K562 (cell line): ENCODE measurements around the gene CLEC3B. TPM values are rescaled to one million over a fixed set of nuclear protein-coding genes. Genes with fewer than 3 reads are reported as not detected.

Experiments
- COPS2 ChIP-seq: fragments of 450-650 bp; conservative IDR thresholded peaks from 2 replicates; pipeline ENCODE4 v1.6.1; 2016; ENCODE audit warnings: mild to moderate bottlenecking, moderate library complexity
- NBN ChIP-seq: fragments of 450-650 bp; IDR thresholded peaks from 2 replicates; pipeline ENCODE4 v1.6.1; 2016; ENCODE audit warnings: low read depth, mild to moderate bottlenecking
- PHF21A ChIP-seq: fragments of 450-650 bp; IDR thresholded peaks from 2 replicates; pipeline ENCODE4 v1.6.1; 2017; ENCODE audit warnings: low read depth, borderline replicate concordance
- SETDB1 ChIP-seq: IDR thresholded peaks from one replicate; pipeline ENCODE4 v1.6.1; 2012; ENCODE audit warnings: low read length, control low read depth, inconsistent platforms
- TSHZ1 ChIP-seq: fragments of 250-450 bp; sonication (Bioruptor Pico); IDR thresholded peaks from 2 replicates; pipeline ENCODE4 v1.4.0; 2020; ENCODE audit warnings: mild to moderate bottlenecking, moderate library complexity
- ZNF280A ChIP-seq: fragments of 450-650 bp; IDR thresholded peaks from 2 replicates; pipeline ENCODE4 v1.6.1; 2018; ENCODE audit warnings: mild to moderate bottlenecking, low read depth; ENCODE audit not compliant: partially characterized antibody
- ZNF444 ChIP-seq: fragments of 250-450 bp; sonication (Bioruptor Pico); IDR thresholded peaks from 2 replicates; pipeline ENCODE4 v1.4.0; 2020; ENCODE audit warnings: mild to moderate bottlenecking, moderate library complexity
- ZNF449 ChIP-seq: fragments of 250-450 bp; sonication (Bioruptor Pico); IDR thresholded peaks from 2 replicates; pipeline ENCODE4 v1.8.0; 2022; ENCODE audit warnings: moderate library complexity, mild to moderate bottlenecking, inconsistent platforms
- ZNF717 ChIP-seq: fragments of 250-450 bp; sonication (Bioruptor Pico); IDR thresholded peaks from 2 replicates; pipeline ENCODE4 v1.5.0; 2021
- polyA plus RNA-seq, 8 experiments: library from polyadenylated mRNA; depleted of rRNA in 4 of 8; stranded (reverse) in 5 of 8; unstranded in 3 of 8; fragments of >200 nt; fragmentation: Nextera tagmentation in 2 of 8; fragmentation: Illumina TruSeq in 1 of 8; extraction: Ambion mirVana in 2 of 8; extraction: Trizol in 1 of 8; gene quantifications; 2 replicates each; pipeline versions ENCODE4 v1.2.1 to v1.2.3, GENCODE V29; 2011 to 2014; ENCODE audit warnings: inconsistent platforms in 1 of 8, missing spikeins in 1 of 8
- total RNA-seq, 7 experiments: library from RNA; depleted of rRNA in 6 of 7; stranded (reverse); fragments of >200 nt in 6 of 7; fragmentation: Illumina TruSeq in 2 of 7; extraction: Trizol in 2 of 7; gene quantifications; 2 replicates each; pipeline versions ENCODE4 v1.2.1 to v1.2.3, GENCODE V29; 2011 to 2021; ENCODE audit warnings: low replicate concordance in 1 of 7
- TF ChIP-seq, protein P1 (sequence below): fragments of 450-650 bp; formaldehyde crosslinking; conservative IDR thresholded peaks from 2 replicates; pipeline ENCODE4 v1.4.0; 2022; ENCODE audit warnings: mild to moderate bottlenecking, missing genetic modification characterization
- TF ChIP-seq, protein P2 (sequence below): fragments of 250-450 bp; sonication (Bioruptor Pico); IDR thresholded peaks from 2 replicates; pipeline ENCODE4 v1.5.0; 2021; ENCODE audit warnings: mild to moderate bottlenecking, moderate library complexity
- TF ChIP-seq, protein P3 (sequence below): fragments of 450-650 bp; IDR thresholded peaks from 2 replicates; pipeline ENCODE4 v1.6.1; 2016

Gene CLEC3B
- total and polyA plus RNA-seq, 9 of the 15 experiments (the other 6 are each of a cell fraction or from before 2014, with no cell fraction given), result not detected

DNA sequence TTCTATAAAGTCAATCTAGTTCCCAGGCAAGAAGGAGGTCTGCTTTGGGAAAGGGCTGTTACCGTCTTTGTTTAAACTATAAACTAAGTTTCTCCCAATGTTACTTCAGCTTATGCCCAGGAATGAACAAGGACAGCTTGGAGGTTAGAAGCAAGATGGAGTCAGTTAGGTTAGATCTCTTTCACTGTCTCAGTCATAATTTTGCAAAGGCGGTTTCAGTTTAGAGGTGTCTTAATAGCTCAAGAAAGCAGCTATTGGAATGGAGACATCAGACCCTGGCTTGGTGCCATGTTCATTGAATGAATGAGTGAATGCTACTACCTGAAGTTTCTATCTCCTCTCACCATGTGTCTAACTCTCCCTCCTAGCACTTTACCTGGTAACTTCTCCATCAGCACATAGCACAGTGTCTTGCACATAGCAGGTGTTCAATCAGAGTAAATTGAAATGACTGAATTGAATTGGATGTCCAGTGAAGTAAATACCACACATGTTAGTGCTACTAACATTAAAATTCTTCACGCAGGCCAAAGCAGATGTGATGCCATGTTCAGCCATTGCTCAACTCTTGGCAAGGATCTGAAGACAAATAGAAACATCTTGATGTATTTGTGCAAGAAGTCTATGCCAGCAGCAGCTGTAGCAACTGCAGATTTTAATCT, 28.2 kb downstream of the CLEC3B start (continued):
- TF ChIP-seq, protein P1, sequence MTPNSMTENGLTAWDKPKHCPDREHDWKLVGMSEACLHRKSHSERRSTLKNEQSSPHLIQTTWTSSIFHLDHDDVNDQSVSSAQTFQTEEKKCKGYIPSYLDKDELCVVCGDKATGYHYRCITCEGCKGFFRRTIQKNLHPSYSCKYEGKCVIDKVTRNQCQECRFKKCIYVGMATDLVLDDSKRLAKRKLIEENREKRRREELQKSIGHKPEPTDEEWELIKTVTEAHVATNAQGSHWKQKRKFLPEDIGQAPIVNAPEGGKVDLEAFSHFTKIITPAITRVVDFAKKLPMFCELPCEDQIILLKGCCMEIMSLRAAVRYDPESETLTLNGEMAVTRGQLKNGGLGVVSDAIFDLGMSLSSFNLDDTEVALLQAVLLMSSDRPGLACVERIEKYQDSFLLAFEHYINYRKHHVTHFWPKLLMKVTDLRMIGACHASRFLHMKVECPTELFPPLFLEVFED (CRISPR knock-in tag), result peak; percentile 97
- TF ChIP-seq ZNF449 (peak; percentile 95), ZNF444 (CRISPR knock-in tag) (peak; percentile 75; the same call in 1 of the 2 replicates), PHF21A (no peak), ZNF280A (peak; percentile 14), NBN (no peak), COPS2 (no peak), SETDB1 (no peak), TSHZ1 (CRISPR knock-in tag) (peak; percentile 97), ZNF717 (CRISPR knock-in tag) (no peak)
- TF ChIP-seq, protein P2, sequence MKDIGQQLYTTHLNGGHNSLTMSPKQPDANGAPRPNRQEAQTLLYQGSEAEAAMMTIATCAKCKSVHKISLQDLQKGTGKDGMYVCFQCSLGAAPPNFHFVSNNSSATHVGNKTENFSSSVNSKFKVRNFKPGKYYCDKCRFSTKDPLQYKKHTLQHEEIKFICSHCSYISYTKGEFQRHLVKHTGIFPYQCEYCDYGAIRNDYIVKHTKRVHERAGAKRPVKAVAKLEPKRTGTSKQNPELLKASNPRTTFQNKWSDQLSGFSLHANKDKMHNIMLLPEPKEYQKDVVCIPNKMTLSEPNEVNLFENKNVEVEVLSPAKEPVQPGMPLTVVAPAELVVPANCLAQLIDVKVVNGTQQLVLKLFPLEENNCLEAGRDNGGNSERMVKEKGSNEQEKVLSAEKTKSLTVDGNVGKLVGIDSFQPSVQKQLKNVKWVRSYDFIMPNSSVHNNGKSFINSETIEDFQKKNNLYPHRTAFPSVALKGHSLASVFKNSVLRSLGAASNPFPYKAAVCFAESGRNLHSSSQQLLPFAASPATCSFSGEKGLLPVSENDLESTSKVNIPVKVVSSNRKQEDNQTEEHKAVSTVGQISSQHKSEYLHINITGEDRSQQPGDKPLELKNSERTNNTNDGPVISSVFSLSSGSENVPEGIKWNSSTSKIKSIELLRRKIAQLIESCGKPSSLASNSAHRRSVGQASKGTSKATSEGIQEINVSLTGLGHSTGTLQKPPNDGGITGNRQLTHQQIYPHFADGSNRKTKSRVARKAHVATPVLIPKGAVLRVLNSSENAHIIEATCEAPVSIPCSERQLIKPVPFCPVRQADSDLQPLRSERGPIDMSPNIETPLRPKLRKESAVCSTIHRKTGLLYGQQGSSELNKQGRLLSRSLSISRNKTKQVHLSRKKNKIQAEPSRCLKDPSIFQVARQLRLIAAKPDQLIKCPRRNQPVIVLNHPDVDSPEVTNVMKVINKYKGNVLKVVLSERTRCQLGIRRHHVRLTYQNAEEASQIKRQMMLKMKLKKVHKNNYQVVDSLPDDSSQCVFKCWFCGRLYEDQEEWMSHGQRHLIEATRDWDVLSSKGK (CRISPR knock-in tag), result no peak
- TF ChIP-seq, protein P3, sequence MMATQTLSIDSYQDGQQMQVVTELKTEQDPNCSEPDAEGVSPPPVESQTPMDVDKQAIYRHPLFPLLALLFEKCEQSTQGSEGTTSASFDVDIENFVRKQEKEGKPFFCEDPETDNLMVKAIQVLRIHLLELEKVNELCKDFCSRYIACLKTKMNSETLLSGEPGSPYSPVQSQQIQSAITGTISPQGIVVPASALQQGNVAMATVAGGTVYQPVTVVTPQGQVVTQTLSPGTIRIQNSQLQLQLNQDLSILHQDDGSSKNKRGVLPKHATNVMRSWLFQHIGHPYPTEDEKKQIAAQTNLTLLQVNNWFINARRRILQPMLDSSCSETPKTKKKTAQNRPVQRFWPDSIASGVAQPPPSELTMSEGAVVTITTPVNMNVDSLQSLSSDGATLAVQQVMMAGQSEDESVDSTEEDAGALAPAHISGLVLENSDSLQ, result no peak
